ENCODE results near the gene PGD.

GRCh38 chr1:10431070-10431730 lies 32.3 kb downstream of the PGD start:
- no peak for TF ChIP-seq BCL6B (tag by site-specific recombination; IDR thresholded peaks at IDR 0.05)
- no peak for TF ChIP-seq ZSCAN18 (tag by site-specific recombination; IDR thresholded peaks at IDR 0.05)
